CD4-positive, alpha-beta memory T cell (primary cell): ENCODE data around the gene MET. TPM values are rescaled to one million over a fixed set of nuclear protein-coding genes. Genes with fewer than 3 reads are reported as not detected.

ENCODE experiments used
- CTCF ChIA-PET: fragments of 350-600 bp; sonication (Branson Sonifier 250); formaldehyde crosslinking; loops from one replicate; lab custom pipeline; 2021; ENCODE audit warnings: inconsistent platforms; ENCODE audit not compliant: partially characterized antibody; lab: Charles Lee
- POLR2A ChIA-PET: fragments of 350-600 bp; sonication (Branson Sonifier 250); formaldehyde crosslinking; loops from one replicate; lab custom pipeline; 2021; ENCODE audit not compliant: partially characterized antibody; lab: Charles Lee
- DNase-seq, 5 donors: peaks; one replicate each; pipeline versions ENCODE4 v3.0.0 to v3.0.0-alpha.2; 2020 to 2022; ENCODE audit warnings: mixed read lengths in 1 of 5
- H3K27ac ChIP-seq: one replicate; pipeline ENCODE4 v1.7.0; 2013; ENCODE audit warnings: low read depth, low read length
- H3K27me3 ChIP-seq: 2 replicates; pipeline ENCODE4 v1.7.0; 2013; ENCODE audit warnings: mild to moderate bottlenecking, low read length, moderate library complexity; ENCODE audit not compliant: insufficient read depth
- H3K36me3 ChIP-seq: 2 replicates; pipeline ENCODE4 v1.7.0; 2013; ENCODE audit warnings: mild to moderate bottlenecking, low read length, moderate library complexity; ENCODE audit not compliant: insufficient read depth
- H3K4me1 ChIP-seq: 2 replicates; pipeline ENCODE4 v1.7.0; 2013; ENCODE audit warnings: mild to moderate bottlenecking, low read length, moderate library complexity; ENCODE audit not compliant: insufficient read depth
- H3K4me3 ChIP-seq, 2 donors: one replicate each; pipeline ENCODE4 v1.7.0; 2013; ENCODE audit warnings: low read length in 2 of 2, mild to moderate bottlenecking in 1 of 2
- H3K9me3 ChIP-seq, 2 donors: one replicate each; pipeline ENCODE4 v1.7.0; 2013; ENCODE audit warnings: low read length in 2 of 2, control low read depth in 1 of 2; ENCODE audit not compliant: control insufficient read depth in 1 of 2
- H3K27ac Mint-ChIP-seq, 7 donors: one replicate each; pipeline ENCODE4 v1.8.0; 2020 to 2021; ENCODE audit warnings: mixed read lengths in 7 of 7, mild to moderate bottlenecking in 6 of 7, inconsistent platforms in 3 of 7, moderate library complexity in 3 of 7
- H3K27me3 Mint-ChIP-seq, 2 donors: one replicate each; pipeline ENCODE4 v1.8.0; 2020 to 2021; ENCODE audit warnings: mixed read lengths in 2 of 2
- H3K36me3 Mint-ChIP-seq, 2 donors: one replicate each; pipeline ENCODE4 v1.8.0; 2020 to 2021; ENCODE audit warnings: mixed read lengths in 2 of 2, inconsistent platforms in 1 of 2, mild to moderate bottlenecking in 1 of 2
- H3K4me1 Mint-ChIP-seq, 4 donors: one replicate each; pipeline ENCODE4 v1.8.0; 2020 to 2021; ENCODE audit warnings: mixed read lengths in 4 of 4, mild to moderate bottlenecking in 1 of 4
- H3K4me3 Mint-ChIP-seq, 8 donors: one replicate each; pipeline ENCODE4 v1.8.0; 2020 to 2021; ENCODE audit warnings: mixed read lengths in 8 of 8, mild to moderate bottlenecking in 7 of 8, moderate library complexity in 6 of 8, inconsistent platforms in 3 of 8
- H3K9me3 Mint-ChIP-seq, 8 donors: one replicate each; pipeline ENCODE4 v1.8.0; 2020 to 2021; ENCODE audit warnings: mixed read lengths in 8 of 8, mild to moderate bottlenecking in 5 of 8, inconsistent platforms in 3 of 8, moderate library complexity in 1 of 8
- intact Hi-C: fragments of 100-400 bp; cut with micrococcal nuclease; formaldehyde crosslinking; loops from one replicate; pipeline ENCODE4 v1.15.1; 2023
- polyA plus RNA-seq, 2 donors: library from polyadenylated mRNA; unstranded; fragments of 300-500 nt; fragmentation: Illumina TruSeq; gene quantifications; one replicate each; pipeline ENCODE4 v1.2.3, GENCODE V29; 2021
- total RNA-seq, 2 experiments: library from RNA; stranded (reverse); gene quantifications; one replicate each; pipeline ENCODE4 v1.2.3, GENCODE V29; 2021

The MET gene
- total and polyA plus RNA-seq, 4 experiments from 2014 or later, result 0.23 to 0.47 TPM; not detected in 2

- H3K4me3 Mint-ChIP-seq, result no peak overlapping the region
- no peaks in the 10 kb centered on the region for H3K36me3 Mint-ChIP-seq
- no peaks in the 10 kb centered on the region for H3K4me1 Mint-ChIP-seq
- no peaks in the 10 kb centered on the region for H3K9me3 Mint-ChIP-seq
- ChIA-PET CTCF (no interaction called here), POLR2A (no interaction called here)
- Histone ChIP-seq H3K9me3 (no peaks in the 10 kb centered on the region), H3K4me3 (no peak overlapping the region), H3K36me3 (no peaks in the 10 kb centered on the region), H3K27ac (no peak overlapping the region), H3K4me1 (no peaks in the 10 kb centered on the region), H3K27me3 (no peaks in the 10 kb centered on the region)
- H3K27ac Mint-ChIP-seq, result no peak overlapping the region
- H3K27me3 Mint-ChIP-seq, result peaks cover 4 to 6% of the 10 kb centered on the region in 2 donors
- intact Hi-C loops, result no loop called here
- no peak for DNase-seq
Observed at GRCh38 chr7:116707289-116707688, 35.3 kb downstream of the MET start.

GRCh38 chr7:116708248-116708647 is 36.3 kb downstream of the MET start:
- Histone ChIP-seq H3K4me1 (no peaks in the 10 kb centered on the region), H3K36me3 (no peaks in the 10 kb centered on the region), H3K9me3 (no peaks in the 10 kb centered on the region), H3K27ac (no peak overlapping the region), H3K4me3 (no peak overlapping the region), H3K27me3 (no peaks in the 10 kb centered on the region)
- Mint-ChIP-seq H3K4me3 (no peak overlapping the region), H3K9me3 (no peaks in the 10 kb centered on the region), H3K36me3 (no peaks in the 10 kb centered on the region), H3K4me1 (no peaks in the 10 kb centered on the region), H3K27ac (no peak overlapping the region), H3K27me3 (peaks cover 4% of the 10 kb centered on the region in 2 donors)
- ChIA-PET CTCF (no interaction called here), POLR2A (no interaction called here)
- DNase-seq, result no peak
- intact Hi-C loops, result no loop called here

GRCh38 chr7:116708861-116709260 is 36.9 kb downstream of the MET start:
- Mint-ChIP-seq H3K4me3 (no peak overlapping the region), H3K4me1 (no peaks in the 10 kb centered on the region), H3K36me3 (no peaks in the 10 kb centered on the region), H3K9me3 (no peaks in the 10 kb centered on the region), H3K27ac (no peak overlapping the region), H3K27me3 (peaks cover 4 to 6% of the 10 kb centered on the region in 2 donors)
- Histone ChIP-seq H3K9me3 (no peaks in the 10 kb centered on the region), H3K27me3 (no peaks in the 10 kb centered on the region), H3K36me3 (no peaks in the 10 kb centered on the region), H3K4me1 (no peaks in the 10 kb centered on the region), H3K4me3 (no peak overlapping the region), H3K27ac (no peak overlapping the region)
- CTCF ChIA-PET, result no interaction called here
- POLR2A ChIA-PET, result no interaction called here
- intact Hi-C loops, result no loop called here
- DNase-seq, result no peak

GRCh38 chr7:116709336-116709735 is 37.3 kb downstream of the MET start:
- Histone ChIP-seq H3K4me1 (no peaks in the 10 kb centered on the region), H3K27ac (no peak overlapping the region), H3K4me3 (no peak overlapping the region), H3K27me3 (no peaks in the 10 kb centered on the region), H3K9me3 (no peaks in the 10 kb centered on the region), H3K36me3 (no peaks in the 10 kb centered on the region)
- Mint-ChIP-seq H3K27ac (no peak overlapping the region), H3K9me3 (no peaks in the 10 kb centered on the region), H3K4me1 (no peaks in the 10 kb centered on the region), H3K27me3 (peaks cover 4 to 6% of the 10 kb centered on the region in 2 donors), H3K36me3 (no peaks in the 10 kb centered on the region), H3K4me3 (no peak overlapping the region)
- ChIA-PET POLR2A (no interaction called here), CTCF (no interaction called here)
- intact Hi-C loops, result no loop called here
- no peak for DNase-seq

GRCh38 chr7:116710764-116711452 is 38.9 kb downstream of the MET start:
- Histone ChIP-seq H3K27ac (no peak overlapping the region), H3K4me1 (no peaks in the 10 kb centered on the region), H3K4me3 (no peak overlapping the region), H3K27me3 (no peaks in the 10 kb centered on the region), H3K9me3 (no peaks in the 10 kb centered on the region), H3K36me3 (no peaks in the 10 kb centered on the region)
- ChIA-PET CTCF (no interaction called here), POLR2A (no interaction called here)
- Mint-ChIP-seq H3K4me3 (no peak overlapping the region), H3K27me3 (peaks cover 4 to 8% of the 10 kb centered on the region in 2 donors), H3K27ac (no peak overlapping the region), H3K9me3 (no peaks in the 10 kb centered on the region), H3K4me1 (no peaks in the 10 kb centered on the region), H3K36me3 (no peaks in the 10 kb centered on the region)
- intact Hi-C loops, result no loop called here
- DNase-seq, result no peak

GRCh38 chr7:116711790-116712189 is 39.8 kb downstream of the MET start:
- Mint-ChIP-seq H3K27me3 (peaks cover 2 to 6% of the 10 kb centered on the region in 2 donors), H3K36me3 (no peaks in the 10 kb centered on the region), H3K27ac (no peak overlapping the region), H3K4me1 (no peaks in the 10 kb centered on the region), H3K9me3 (no peaks in the 10 kb centered on the region), H3K4me3 (no peak overlapping the region)
- ChIA-PET CTCF (no interaction called here), POLR2A (no interaction called here)
- intact Hi-C loops, result no loop called here
- no peak overlapping the region for H3K4me3 ChIP-seq
- no peaks in the 10 kb centered on the region for H3K9me3 ChIP-seq
- H3K27ac ChIP-seq, result no peak overlapping the region
- no peaks in the 10 kb centered on the region for H3K27me3 ChIP-seq
- no peaks in the 10 kb centered on the region for H3K36me3 ChIP-seq
- H3K4me1 ChIP-seq, result no peaks in the 10 kb centered on the region
- no peak for DNase-seq

GRCh38 chr7:116713500-116713899 is 41.5 kb downstream of the MET start:
- no peaks in the 10 kb centered on the region for H3K36me3 Mint-ChIP-seq
- no peak overlapping the region for H3K4me3 Mint-ChIP-seq
- Histone ChIP-seq H3K4me1 (no peaks in the 10 kb centered on the region), H3K4me3 (no peak overlapping the region), H3K27me3 (no peaks in the 10 kb centered on the region), H3K36me3 (no peaks in the 10 kb centered on the region), H3K27ac (no peak overlapping the region), H3K9me3 (no peaks in the 10 kb centered on the region)
- intact Hi-C loops, result no loop called here
- no peaks in the 10 kb centered on the region for H3K4me1 Mint-ChIP-seq
- CTCF ChIA-PET, result no interaction called here
- POLR2A ChIA-PET, result no interaction called here
- H3K27ac Mint-ChIP-seq, result no peak overlapping the region
- H3K9me3 Mint-ChIP-seq, result no peaks in the 10 kb centered on the region
- DNase-seq, result no peak
- H3K27me3 Mint-ChIP-seq, result peaks cover 2 to 6% of the 10 kb centered on the region in 2 donors
